Astrocyte (in vitro differentiated cells and primary cell): ENCODE data around the gene AGXT. TPM values are rescaled to one million over a fixed set of nuclear protein-coding genes. Genes with fewer than 3 reads are reported as not detected.

Experiments
- DNase-seq: peaks from one replicate; pipeline ENCODE4 v3.0.0-alpha.2; 2010; ENCODE audit warnings: low read depth
- FAIRE-seq: peaks from 2 replicates; lab custom pipeline; 2011; peaks lifted over from hg19 to GRCh38; lab: Jason Lieb, UNC
- H2AFZ ChIP-seq: 2 replicates; pipeline ENCODE4 v1.6.0; 2012; ENCODE audit warnings: low read depth, low read length, inconsistent platforms
- H3K27ac ChIP-seq: 2 replicates; pipeline ENCODE4 v1.5.1; 2011; ENCODE audit warnings: low read depth, low read length, inconsistent platforms
- H3K27me3 ChIP-seq: 2 replicates; pipeline ENCODE4 v1.6.0; 2011; ENCODE audit warnings: low read length, inconsistent platforms; ENCODE audit not compliant: insufficient read depth
- H3K36me3 ChIP-seq: 2 replicates; pipeline ENCODE4 v1.5.1; 2011; ENCODE audit warnings: low read length, inconsistent platforms; ENCODE audit not compliant: insufficient read depth
- H3K4me1 ChIP-seq: 2 replicates; pipeline ENCODE4 v1.5.1; 2011; ENCODE audit warnings: low read length, inconsistent platforms; ENCODE audit not compliant: insufficient read depth
- H3K4me2 ChIP-seq: 2 replicates; pipeline ENCODE4 v1.6.0; 2012; ENCODE audit warnings: low read length, inconsistent platforms
- H3K4me3 ChIP-seq: 2 replicates; pipeline ENCODE4 v1.5.1; 2011; ENCODE audit warnings: low read depth, mild to moderate bottlenecking, low read length, inconsistent platforms; ENCODE audit not compliant: insufficient read depth
- H3K79me2 ChIP-seq: 2 replicates; pipeline ENCODE4 v1.6.0; 2012; ENCODE audit warnings: mild to moderate bottlenecking, low read length, inconsistent platforms; ENCODE audit not compliant: insufficient read depth
- H3K9ac ChIP-seq: 2 replicates; pipeline ENCODE4 v1.6.0; 2012; ENCODE audit warnings: mild to moderate bottlenecking, low read length, inconsistent platforms
- H3K9me3 ChIP-seq: 2 replicates; pipeline ENCODE4 v1.5.1; 2012; ENCODE audit warnings: low read depth, mild to moderate bottlenecking, low read length, inconsistent platforms; ENCODE audit not compliant: insufficient read depth
- H4K20me1 ChIP-seq: 2 replicates; pipeline ENCODE4 v1.6.0; 2012; ENCODE audit warnings: low read length, inconsistent platforms; ENCODE audit not compliant: insufficient read depth
- H3K27ac Mint-ChIP-seq: one replicate; pipeline ENCODE4 v1.8.0; 2021; ENCODE audit warnings: mild to moderate bottlenecking, mixed read lengths; ENCODE audit not compliant: unreplicated experiment
- H3K27me3 Mint-ChIP-seq: one replicate; pipeline ENCODE4 v1.8.0; 2021; ENCODE audit warnings: low read depth, mixed read lengths; ENCODE audit not compliant: unreplicated experiment
- H3K36me3 Mint-ChIP-seq: one replicate; pipeline ENCODE4 v1.8.0; 2021; ENCODE audit warnings: low read depth, mixed read lengths; ENCODE audit not compliant: unreplicated experiment
- H3K4me1 Mint-ChIP-seq: one replicate; pipeline ENCODE4 v1.8.0; 2021; ENCODE audit warnings: low read depth, mixed read lengths; ENCODE audit not compliant: unreplicated experiment
- H3K4me3 Mint-ChIP-seq: one replicate; pipeline ENCODE4 v1.8.0; 2021; ENCODE audit warnings: mild to moderate bottlenecking, moderate library complexity, mixed read lengths; ENCODE audit not compliant: unreplicated experiment
- H3K9me3 Mint-ChIP-seq: one replicate; pipeline ENCODE4 v1.8.0; 2021; ENCODE audit warnings: mild to moderate bottlenecking, mixed read lengths; ENCODE audit not compliant: unreplicated experiment
- CTCF ChIP-seq: IDR thresholded peaks from 2 replicates; pipeline ENCODE4 v1.5.1; 2011; ENCODE audit warnings: low read depth, mild to moderate bottlenecking, inconsistent platforms, low read length, moderate library complexity; ENCODE audit not compliant: insufficient read depth
- EZH2 ChIP-seq: IDR thresholded peaks from 2 replicates; pipeline ENCODE4 v1.6.1; 2012; ENCODE audit warnings: mild to moderate bottlenecking, low read length, inconsistent platforms; ENCODE audit not compliant: insufficient read depth
- total RNA-seq: library from RNA; stranded (reverse); gene quantifications from 2 replicates; pipeline ENCODE4 v1.2.1, GENCODE V29; 2021

The AGXT gene
- total RNA-seq, 1 donor from 2014 or later, result not detected

- no peak overlapping the region for H2AFZ ChIP-seq
- H3K4me3 ChIP-seq, result no peak overlapping the region
- H3K4me3 Mint-ChIP-seq, result no peak overlapping the region
- DNase-seq (no peak), FAIRE-seq (no peak)
- peaks cover 4% of the 10 kb centered on the region for H3K27me3 ChIP-seq
- H3K27ac ChIP-seq, result no peak overlapping the region
- no peaks in the 10 kb centered on the region for H3K9me3 ChIP-seq
- H3K4me2 ChIP-seq, result no peak overlapping the region
- no peak overlapping the region for H3K9ac ChIP-seq
- H3K36me3 ChIP-seq, result no peaks in the 10 kb centered on the region
- no peaks in the 10 kb centered on the region for H3K36me3 Mint-ChIP-seq
- peaks cover 4% of the 10 kb centered on the region for H3K4me1 Mint-ChIP-seq
- peaks cover 10% of the 10 kb centered on the region for H3K27me3 Mint-ChIP-seq
- H3K9me3 Mint-ChIP-seq, result no peaks in the 10 kb centered on the region
- no peaks in the 10 kb centered on the region for H4K20me1 ChIP-seq
- H3K79me2 ChIP-seq, result no peaks in the 10 kb centered on the region
- H3K4me1 ChIP-seq, result no peaks in the 10 kb centered on the region
- H3K27ac Mint-ChIP-seq, result no peak overlapping the region
- TF ChIP-seq CTCF, result no peak
- no peak for TF ChIP-seq EZH2
Observed at GRCh38 chr2:240884221-240884620, 15.6 kb downstream of the AGXT start.

GRCh38 chr2:240884745-240885144 is 16.1 kb downstream of the AGXT start:
- Histone ChIP-seq H3K4me3 (no peak overlapping the region), H4K20me1 (no peaks in the 10 kb centered on the region), H3K9me3 (no peaks in the 10 kb centered on the region), H2AFZ (no peak overlapping the region), H3K79me2 (no peaks in the 10 kb centered on the region), H3K36me3 (no peaks in the 10 kb centered on the region), H3K27ac (no peak overlapping the region), H3K9ac (no peak overlapping the region), H3K4me2 (no peak overlapping the region), H3K4me1 (no peaks in the 10 kb centered on the region), H3K27me3 (peaks cover 4% of the 10 kb centered on the region)
- peaks cover 4% of the 10 kb centered on the region for H3K4me1 Mint-ChIP-seq
- H3K27ac Mint-ChIP-seq, result no peak overlapping the region
- H3K9me3 Mint-ChIP-seq, result no peaks in the 10 kb centered on the region
- no peak for FAIRE-seq
- no peak for DNase-seq
- H3K27me3 Mint-ChIP-seq, result peaks cover 10% of the 10 kb centered on the region
- no peaks in the 10 kb centered on the region for H3K36me3 Mint-ChIP-seq
- H3K4me3 Mint-ChIP-seq, result no peak overlapping the region
- TF ChIP-seq CTCF (no peak), EZH2 (no peak)

GRCh38 chr2:240885566-240885965 is 16.9 kb downstream of the AGXT start:
- FAIRE-seq, result no peak
- TF ChIP-seq CTCF, result no peak
- TF ChIP-seq EZH2, result no peak
- Mint-ChIP-seq H3K9me3 (no peaks in the 10 kb centered on the region), H3K4me1 (peaks cover 4% of the 10 kb centered on the region), H3K27me3 (peaks cover 10% of the 10 kb centered on the region), H3K36me3 (no peaks in the 10 kb centered on the region), H3K27ac (no peak overlapping the region), H3K4me3 (no peak overlapping the region)
- H3K36me3 ChIP-seq, result no peaks in the 10 kb centered on the region
- no peak overlapping the region for H3K9ac ChIP-seq
- H2AFZ ChIP-seq, result no peak overlapping the region
- no peak overlapping the region for H3K4me2 ChIP-seq
- no peaks in the 10 kb centered on the region for H4K20me1 ChIP-seq
- no peak overlapping the region for H3K4me3 ChIP-seq
- no peaks in the 10 kb centered on the region for H3K9me3 ChIP-seq
- H3K27ac ChIP-seq, result no peak overlapping the region
- H3K79me2 ChIP-seq, result no peaks in the 10 kb centered on the region
- H3K27me3 ChIP-seq, result no peaks in the 10 kb centered on the region
- DNase-seq, result no peak
- no peaks in the 10 kb centered on the region for H3K4me1 ChIP-seq
